WTC11 (cell line): Measurements from ENCODE around the gene ATP2A3. TPM values are rescaled to one million over a fixed set of nuclear protein-coding genes. Genes with fewer than 3 reads are reported as not detected.

Experiments
- ATAC-seq: fragments of 200-7000 bp; cut with Tn5 transposase; 2 replicates; pipeline ENCODE4 v1.10.0; 2021; ENCODE audit warnings: mild to moderate bottlenecking, moderate library complexity
- CTCF ChIA-PET: fragments of 300-600 bp; sonication (Branson Sonifier 250); formaldehyde crosslinking; loops from one replicate; lab custom pipeline; 2021; ENCODE audit warnings: antibody characterized with exemption; lab: Charles Lee
- POLR2A ChIA-PET: fragments of 350-600 bp; sonication (Branson Sonifier 250); formaldehyde crosslinking; loops from one replicate; lab custom pipeline; 2021; ENCODE audit warnings: antibody characterized with exemption; lab: Charles Lee
- DNase-seq: peaks from one replicate; pipeline ENCODE4 v3.0.0; 2021; ENCODE audit warnings: low spot score
- H3K27ac Mint-ChIP-seq: 2 replicates; pipeline ENCODE4 v1.8.0; 2021; ENCODE audit warnings: mixed read lengths
- H3K27me3 Mint-ChIP-seq: 2 replicates; pipeline ENCODE4 v1.8.0; 2021; ENCODE audit warnings: low read depth, mild to moderate bottlenecking, moderate library complexity, mixed read lengths
- H3K36me3 Mint-ChIP-seq: 2 replicates; pipeline ENCODE4 v1.8.0; 2021; ENCODE audit warnings: mixed read lengths
- H3K4me1 Mint-ChIP-seq: 2 replicates; pipeline ENCODE4 v1.8.0; 2022; ENCODE audit warnings: mixed read lengths
- H3K4me3 Mint-ChIP-seq: 2 replicates; pipeline ENCODE4 v1.8.0; 2021; ENCODE audit warnings: mild to moderate bottlenecking, moderate library complexity, mixed read lengths
- H3K9me3 Mint-ChIP-seq: 2 replicates; pipeline ENCODE4 v1.8.0; 2021; ENCODE audit warnings: mixed read lengths
- FOXK1 ChIP-seq: sonication (generic); formaldehyde crosslinking; IDR thresholded peaks from 2 replicates; pipeline ENCODE4 v1.8.0; 2022; ENCODE audit warnings: mild to moderate bottlenecking, moderate library complexity, missing genetic modification reagents
- FOXP1 ChIP-seq: sonication (generic); formaldehyde crosslinking; IDR thresholded peaks from 2 replicates; pipeline ENCODE4 v1.8.0; 2022; ENCODE audit warnings: missing genetic modification reagents, mild to moderate bottlenecking, moderate library complexity, borderline replicate concordance
- JAZF1 ChIP-seq: fragments of 250-450 bp; sonication (Bioruptor Pico); IDR thresholded peaks from 2 replicates; pipeline ENCODE4 v1.9.0; 2021; ENCODE audit warnings: moderate library complexity, mild to moderate bottlenecking, inconsistent platforms
- NFATC4 ChIP-seq: fragments of 250-450 bp; sonication (Bioruptor Pico); IDR thresholded peaks from 2 replicates; pipeline ENCODE4 v1.9.0; 2021; ENCODE audit warnings: mild to moderate bottlenecking
- NR3C1 ChIP-seq: sonication (generic); formaldehyde crosslinking; conservative IDR thresholded peaks from 2 replicates; pipeline ENCODE4 v1.8.1; 2023; ENCODE audit warnings: low read depth, mild to moderate bottlenecking, missing genetic modification reagents
- RELA ChIP-seq: sonication (generic); formaldehyde crosslinking; IDR thresholded peaks from 2 replicates; pipeline ENCODE4 v1.8.1; 2022; ENCODE audit warnings: missing genetic modification reagents, mild to moderate bottlenecking, borderline replicate concordance
- RORB ChIP-seq: fragments of 250-450 bp; sonication (Bioruptor Pico); IDR thresholded peaks from 2 replicates; pipeline ENCODE4 v1.9.0; 2021; ENCODE audit warnings: mild to moderate bottlenecking
- SOX15 ChIP-seq: fragments of 250-450 bp; sonication (Bioruptor Pico); IDR thresholded peaks from 2 replicates; pipeline ENCODE4 v1.9.0; 2021; ENCODE audit warnings: mild to moderate bottlenecking
- TP53 ChIP-seq: sonication (generic); formaldehyde crosslinking; IDR thresholded peaks from 2 replicates; pipeline ENCODE4 v1.8.1; 2023; ENCODE audit warnings: mild to moderate bottlenecking, missing genetic modification reagents
- ZNF138 ChIP-seq: sonication (generic); formaldehyde crosslinking; conservative IDR thresholded peaks from 2 replicates; pipeline ENCODE4 v1.8.1; 2022; ENCODE audit warnings: mild to moderate bottlenecking, moderate library complexity, missing genetic modification reagents
- ZNF263 ChIP-seq: sonication (generic); formaldehyde crosslinking; IDR thresholded peaks from 2 replicates; pipeline ENCODE4 v1.8.1; 2022; ENCODE audit warnings: low read depth, mild to moderate bottlenecking, moderate library complexity, missing genetic modification reagents
- total RNA-seq: library from RNA; stranded (reverse); gene quantifications from 3 replicates; pipeline ENCODE4 v1.2.3, GENCODE V29; 2021
- TF ChIP-seq, protein P1 (sequence below): fragments of 250-450 bp; sonication (Bioruptor Pico); IDR thresholded peaks from 2 replicates; pipeline ENCODE4 v1.9.0; 2021; ENCODE audit warnings: moderate library complexity, mild to moderate bottlenecking, inconsistent platforms, borderline replicate concordance
- TF ChIP-seq, protein P2 (sequence below): fragments of 200-600 bp; IDR thresholded peaks from 2 replicates; pipeline ENCODE4 v1.8.0; 2022; ENCODE audit warnings: antibody characterized with exemption
- TF ChIP-seq, protein P3 (sequence below): sonication (generic); formaldehyde crosslinking; IDR thresholded peaks from 2 replicates; pipeline ENCODE4 v1.8.0; 2022; ENCODE audit warnings: mild to moderate bottlenecking, missing genetic modification reagents
- TF ChIP-seq, protein P4 (sequence below): fragments of 250-450 bp; sonication (Bioruptor Pico); IDR thresholded peaks from 2 replicates; pipeline ENCODE4 v1.8.0; 2021; ENCODE audit warnings: mild to moderate bottlenecking

Gene ATP2A3
- total RNA-seq, 1 experiment from 2014 or later = 37.8 TPM

DNA sequence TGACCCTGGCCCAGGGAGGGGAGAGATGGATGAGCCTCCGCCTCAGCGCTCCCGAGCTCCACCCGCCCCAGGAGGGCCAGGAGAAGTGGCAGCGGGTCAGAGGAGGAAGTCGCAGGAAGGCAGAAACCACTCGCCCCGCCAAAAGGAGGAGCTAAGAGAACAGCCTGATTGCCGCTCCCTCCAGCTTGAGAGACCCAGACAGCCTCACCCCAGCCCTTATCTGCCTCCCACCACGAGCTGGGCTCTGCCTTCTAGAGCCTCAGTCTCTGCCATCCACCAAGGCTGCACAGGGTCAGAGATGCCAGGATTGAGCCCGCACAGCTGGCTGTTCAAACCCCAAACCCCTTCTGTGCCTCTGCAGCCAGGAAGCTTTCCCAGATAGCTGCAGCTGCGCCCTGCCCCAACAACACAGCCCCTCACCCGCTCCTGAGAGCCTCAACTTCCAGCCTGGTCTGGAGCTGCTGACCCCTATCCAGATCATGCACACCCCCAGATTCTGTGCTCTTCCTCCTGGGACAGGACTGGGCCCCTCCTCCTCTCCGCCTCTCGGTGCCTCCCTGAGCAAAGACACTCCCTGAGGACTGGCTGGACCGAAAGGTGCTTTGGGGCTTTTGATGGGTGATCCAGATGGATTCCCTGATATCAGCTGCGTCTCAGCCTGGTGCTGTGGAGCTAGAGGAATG is 1.0 kb upstream of the ATP2A3 start (continued):
- TF ChIP-seq, protein P1, sequence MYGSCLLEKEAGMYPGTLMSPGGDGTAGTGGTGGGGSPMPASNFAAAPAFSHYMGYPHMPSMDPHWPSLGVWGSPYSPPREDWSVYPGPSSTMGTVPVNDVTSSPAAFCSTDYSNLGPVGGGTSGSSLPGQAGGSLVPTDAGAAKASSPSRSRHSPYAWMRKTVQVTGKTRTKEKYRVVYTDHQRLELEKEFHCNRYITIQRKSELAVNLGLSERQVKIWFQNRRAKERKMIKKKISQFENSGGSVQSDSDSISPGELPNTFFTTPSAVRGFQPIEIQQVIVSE = no peak
- TF ChIP-seq FOXK1 (CRISPR knock-in tag) (no peak), NR3C1 (CRISPR knock-in tag) (0 out of 2 replicates have a peak, but pooled peaks have one; percentile 59)
- TF ChIP-seq, all 79 proteins: peak for 2

DNA sequence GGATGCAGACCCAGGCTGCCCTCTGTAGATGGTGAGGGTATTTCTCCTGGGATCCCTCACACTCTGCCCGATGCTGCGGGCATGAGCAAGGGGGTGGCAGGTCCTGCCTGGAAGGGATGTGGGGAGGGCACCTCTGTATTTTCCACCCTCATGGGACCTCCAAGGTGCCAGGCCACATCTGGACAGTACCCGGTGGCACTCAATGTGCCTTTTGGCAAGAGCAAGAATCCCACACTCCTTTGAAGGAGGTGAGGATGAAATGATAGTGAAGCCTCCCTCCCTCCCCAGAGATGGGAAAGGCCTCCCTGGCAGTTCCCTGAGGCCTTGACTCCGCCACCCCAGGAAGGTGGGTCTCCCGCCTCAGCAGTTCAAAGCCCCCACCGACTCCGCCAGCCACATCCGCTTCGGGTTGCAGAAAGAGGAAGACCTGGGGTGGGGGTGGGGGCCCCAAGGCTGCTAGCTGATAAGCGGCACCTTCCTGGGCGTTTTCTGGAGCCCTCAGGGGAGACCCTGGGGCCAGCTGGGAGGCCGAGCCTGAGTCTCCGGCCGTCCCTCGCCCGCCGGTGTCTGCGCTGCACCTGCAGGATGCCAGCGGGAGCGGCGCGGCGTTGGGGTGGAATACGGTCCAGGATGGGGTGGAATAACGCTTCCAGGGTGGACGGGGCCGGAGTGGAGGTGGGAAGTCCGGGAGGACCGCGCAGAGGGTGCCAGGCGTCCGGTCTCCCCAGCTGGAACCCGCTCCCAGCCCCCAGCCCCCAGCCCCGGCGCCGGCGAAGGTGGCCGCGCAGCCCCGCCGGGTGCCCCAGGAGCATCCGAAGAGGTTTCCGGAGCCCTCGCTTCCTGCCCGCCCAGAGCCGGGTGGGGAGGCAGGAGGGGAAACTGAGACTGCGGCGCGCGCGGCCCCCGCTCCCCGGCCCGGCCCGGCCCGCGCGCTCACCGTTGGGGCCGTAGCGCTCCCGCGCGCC is 718 bp downstream of the ATP2A3 start:
- H3K9me3 Mint-ChIP-seq = no peaks in the 10 kb centered on the region
- ATAC-seq (peak; percentile 13; the same call in 1 of the 2 replicates), DNase-seq (peak; percentile 54)
- TF ChIP-seq SOX15 (CRISPR knock-in tag) (no peak), ZNF263 (CRISPR knock-in tag) (no peak), FOXP1 (no peak), RELA (CRISPR knock-in tag) (no peak), TP53 (CRISPR knock-in tag) (no peak), RORB (no peak), NFATC4 (CRISPR knock-in tag) (no peak), ZNF138 (CRISPR knock-in tag) (no peak)
- TF ChIP-seq, protein P2, sequence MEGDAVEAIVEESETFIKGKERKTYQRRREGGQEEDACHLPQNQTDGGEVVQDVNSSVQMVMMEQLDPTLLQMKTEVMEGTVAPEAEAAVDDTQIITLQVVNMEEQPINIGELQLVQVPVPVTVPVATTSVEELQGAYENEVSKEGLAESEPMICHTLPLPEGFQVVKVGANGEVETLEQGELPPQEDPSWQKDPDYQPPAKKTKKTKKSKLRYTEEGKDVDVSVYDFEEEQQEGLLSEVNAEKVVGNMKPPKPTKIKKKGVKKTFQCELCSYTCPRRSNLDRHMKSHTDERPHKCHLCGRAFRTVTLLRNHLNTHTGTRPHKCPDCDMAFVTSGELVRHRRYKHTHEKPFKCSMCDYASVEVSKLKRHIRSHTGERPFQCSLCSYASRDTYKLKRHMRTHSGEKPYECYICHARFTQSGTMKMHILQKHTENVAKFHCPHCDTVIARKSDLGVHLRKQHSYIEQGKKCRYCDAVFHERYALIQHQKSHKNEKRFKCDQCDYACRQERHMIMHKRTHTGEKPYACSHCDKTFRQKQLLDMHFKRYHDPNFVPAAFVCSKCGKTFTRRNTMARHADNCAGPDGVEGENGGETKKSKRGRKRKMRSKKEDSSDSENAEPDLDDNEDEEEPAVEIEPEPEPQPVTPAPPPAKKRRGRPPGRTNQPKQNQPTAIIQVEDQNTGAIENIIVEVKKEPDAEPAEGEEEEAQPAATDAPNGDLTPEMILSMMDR = no peak
- TF ChIP-seq, protein P3, sequence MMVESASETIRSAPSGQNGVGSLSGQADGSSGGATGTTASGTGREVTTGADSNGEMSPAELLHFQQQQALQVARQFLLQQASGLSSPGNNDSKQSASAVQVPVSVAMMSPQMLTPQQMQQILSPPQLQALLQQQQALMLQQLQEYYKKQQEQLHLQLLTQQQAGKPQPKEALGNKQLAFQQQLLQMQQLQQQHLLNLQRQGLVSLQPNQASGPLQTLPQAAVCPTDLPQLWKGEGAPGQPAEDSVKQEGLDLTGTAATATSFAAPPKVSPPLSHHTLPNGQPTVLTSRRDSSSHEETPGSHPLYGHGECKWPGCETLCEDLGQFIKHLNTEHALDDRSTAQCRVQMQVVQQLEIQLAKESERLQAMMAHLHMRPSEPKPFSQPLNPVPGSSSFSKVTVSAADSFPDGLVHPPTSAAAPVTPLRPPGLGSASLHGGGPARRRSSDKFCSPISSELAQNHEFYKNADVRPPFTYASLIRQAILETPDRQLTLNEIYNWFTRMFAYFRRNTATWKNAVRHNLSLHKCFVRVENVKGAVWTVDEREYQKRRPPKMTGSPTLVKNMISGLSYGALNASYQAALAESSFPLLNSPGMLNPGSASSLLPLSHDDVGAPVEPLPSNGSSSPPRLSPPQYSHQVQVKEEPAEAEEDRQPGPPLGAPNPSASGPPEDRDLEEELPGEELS = no peak
- TF ChIP-seq, protein P4, sequence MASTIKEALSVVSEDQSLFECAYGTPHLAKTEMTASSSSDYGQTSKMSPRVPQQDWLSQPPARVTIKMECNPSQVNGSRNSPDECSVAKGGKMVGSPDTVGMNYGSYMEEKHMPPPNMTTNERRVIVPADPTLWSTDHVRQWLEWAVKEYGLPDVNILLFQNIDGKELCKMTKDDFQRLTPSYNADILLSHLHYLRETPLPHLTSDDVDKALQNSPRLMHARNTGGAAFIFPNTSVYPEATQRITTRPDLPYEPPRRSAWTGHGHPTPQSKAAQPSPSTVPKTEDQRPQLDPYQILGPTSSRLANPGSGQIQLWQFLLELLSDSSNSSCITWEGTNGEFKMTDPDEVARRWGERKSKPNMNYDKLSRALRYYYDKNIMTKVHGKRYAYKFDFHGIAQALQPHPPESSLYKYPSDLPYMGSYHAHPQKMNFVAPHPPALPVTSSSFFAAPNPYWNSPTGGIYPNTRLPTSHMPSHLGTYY (CRISPR knock-in tag) = no peak
- POLR2A ChIA-PET = no interaction called here
- peaks cover 45% of the 10 kb centered on the region for H3K4me1 Mint-ChIP-seq
- CTCF ChIA-PET = interaction anchor here (1.2 to 3.6 kb wide), 5 partner anchors 15 to 50 kb away, joined by 3 to 26 read pairs (median 3); no protein-coding TSS in a partner anchor
- H3K4me3 Mint-ChIP-seq = peak overlapping the region; percentile 61
- peaks cover 12% of the 10 kb centered on the region for H3K27me3 Mint-ChIP-seq
- no peak overlapping the region for H3K27ac Mint-ChIP-seq
- H3K36me3 Mint-ChIP-seq = no peaks in the 10 kb centered on the region

DNA sequence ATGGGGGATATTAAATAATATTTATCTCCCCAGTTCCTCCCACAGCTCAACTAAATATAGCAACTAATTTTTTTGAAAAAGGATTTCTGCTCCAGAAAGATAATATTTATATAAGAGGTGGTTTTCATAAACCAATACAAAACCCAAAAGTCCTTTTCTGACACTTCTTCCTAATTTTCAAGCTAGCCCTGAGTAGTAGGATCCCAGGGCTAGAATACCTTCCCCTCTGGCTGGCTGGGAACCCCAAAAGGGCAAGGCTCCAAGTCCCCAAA is 1.3 kb downstream of the ATP2A3 start:
- POLR2A ChIA-PET = no interaction called here
- CTCF ChIA-PET = interaction anchor here (1.2 to 3.6 kb wide), 4 partner anchors 14 to 50 kb away, joined by 3 to 26 read pairs (median 3); no protein-coding TSS in a partner anchor
- Mint-ChIP-seq H3K27me3 (peaks cover 12% of the 10 kb centered on the region), H3K27ac (no peak overlapping the region), H3K9me3 (no peaks in the 10 kb centered on the region), H3K4me1 (peaks cover 47% of the 10 kb centered on the region), H3K4me3 (peak overlapping the region; percentile 61), H3K36me3 (no peaks in the 10 kb centered on the region)
- no peak for ATAC-seq
- no peak for DNase-seq
- TF ChIP-seq JAZF1 (CRISPR knock-in tag) = no peak
